PC-3 (cell line): ENCODE results near the gene MLLT3. TPM values are rescaled to one million over a fixed set of nuclear protein-coding genes. Genes with fewer than 3 reads are reported as not detected.

ENCODE experiments used
- ATAC-seq: fragments of 200-7000 bp; cut with Tn5 transposase; 2 replicates; pipeline ENCODE4 v1.9.1; 2020; ENCODE audit warnings: mild to moderate bottlenecking, moderate library complexity
- BruUV-seq: library from RNA; stranded (reverse); fragments of 400-500 nt; replicated peaks from 2 replicates; lab custom pipeline; 2021; lab: Mats Ljungman, UMichigan
- CTCF ChIA-PET: fragments of 300-600 bp; sonication (Branson Sonifier 250); formaldehyde crosslinking; loops from one replicate; lab custom pipeline; 2022; ENCODE audit warnings: antibody characterized with exemption; lab: Charles Lee
- POLR2A ChIA-PET: fragments of 300-600 bp; sonication (Branson Sonifier 250); formaldehyde crosslinking; loops from one replicate; lab custom pipeline; 2022; ENCODE audit warnings: antibody characterized with exemption; ENCODE audit not compliant: unreplicated experiment; lab: Charles Lee
- DNase-seq: peaks from one replicate; pipeline ENCODE4 v3.0.0-alpha.2; 2015
- H2AFZ ChIP-seq: fragments of 300-600 bp; sonication (generic); 2 replicates; pipeline ENCODE4 v1.6.0; 2016; ENCODE audit warnings: antibody characterized with exemption, low read length
- H3F3A ChIP-seq: fragments of 300-600 bp; sonication (generic); one replicate; pipeline ENCODE4 v1.6.0; 2017; ENCODE audit warnings: antibody characterized with exemption, low read length, control low read depth, mild to moderate bottlenecking; ENCODE audit not compliant: unreplicated experiment
- H3K27ac ChIP-seq: fragments of 300-600 bp; sonication (generic); 2 replicates; pipeline ENCODE4 v1.5.1; 2016; ENCODE audit warnings: mild to moderate bottlenecking, low read length
- H3K27me3 ChIP-seq: fragments of 300-600 bp; sonication (generic); 2 replicates; pipeline ENCODE4 v1.6.1; 2016; ENCODE audit warnings: low read length, mixed read lengths
- H3K36me3 ChIP-seq: fragments of 300-600 bp; sonication (generic); 2 replicates; pipeline ENCODE4 v1.6.1; 2016; ENCODE audit warnings: low read depth, mixed run types, low read length, mixed read lengths
- H3K4me1 ChIP-seq: fragments of 300-600 bp; sonication (generic); 2 replicates; pipeline ENCODE4 v1.5.1; 2016; ENCODE audit warnings: low read length; ENCODE audit not compliant: insufficient read depth
- H3K4me2 ChIP-seq: fragments of 300-600 bp; sonication (generic); 2 replicates; pipeline ENCODE4 v1.6.0; 2016; ENCODE audit warnings: low read length
- H3K4me3 ChIP-seq: fragments of 300-600 bp; sonication (generic); 2 replicates; pipeline ENCODE4 v1.5.1; 2016; ENCODE audit warnings: mild to moderate bottlenecking, low read length, mixed read lengths
- H3K79me2 ChIP-seq: fragments of 300-600 bp; sonication (generic); 2 replicates; pipeline ENCODE4 v1.6.1; 2017; ENCODE audit warnings: low read length, mixed read lengths
- H3K9ac ChIP-seq: fragments of 300-600 bp; sonication (generic); 2 replicates; pipeline ENCODE4 v1.6.0; 2016; ENCODE audit warnings: mild to moderate bottlenecking, low read length
- H3K9me2 ChIP-seq: fragments of 300-600 bp; sonication (generic); replicated peaks from 2 replicates; pipeline ENCODE4 v1.6.1; 2016; ENCODE audit warnings: mixed run types, low read length, mixed read lengths
- H3K9me3 ChIP-seq: fragments of 300-600 bp; sonication (generic); 2 replicates; pipeline ENCODE4 v1.6.1; 2016; ENCODE audit warnings: low read length, mixed read lengths
- H4K20me1 ChIP-seq: fragments of 300-600 bp; sonication (generic); 2 replicates; pipeline ENCODE4 v1.6.1; 2016; ENCODE audit warnings: low read length, mixed read lengths
- EZH2 ChIP-seq: fragments of 300-600 bp; sonication (generic); IDR thresholded peaks from one replicate; pipeline ENCODE4 v1.6.1; 2017; ENCODE audit warnings: antibody characterized with exemption, mild to moderate bottlenecking, low read length; ENCODE audit not compliant: unreplicated experiment
- EZH2phosphoT487 ChIP-seq: fragments of 300-600 bp; sonication (generic); IDR thresholded peaks from 2 replicates; pipeline ENCODE4 v1.6.1; 2018; ENCODE audit warnings: mild to moderate bottlenecking, antibody characterized with exemption, low read length, borderline replicate concordance
- intact Hi-C: fragments of 100-400 bp; cut with micrococcal nuclease; formaldehyde crosslinking; loops from 2 replicates; pipeline ENCODE4 v1.9.0; 2023
- total RNA-seq: library from RNA; depleted of rRNA; stranded (reverse); fragments of >200 nt; gene quantifications from 2 replicates; pipeline ENCODE4 v1.2.3, GENCODE V29; 2014
- TF ChIP-seq, protein P1 (sequence below): fragments of 300-600 bp; sonication (generic); conservative IDR thresholded peaks from 2 replicates; pipeline ENCODE4 v1.5.1; 2017; ENCODE audit warnings: antibody characterized with exemption, low read depth, mild to moderate bottlenecking, low read length

The MLLT3 gene
- total RNA-seq, 1 experiment from 2014 or later = 7.1 TPM

DNA sequence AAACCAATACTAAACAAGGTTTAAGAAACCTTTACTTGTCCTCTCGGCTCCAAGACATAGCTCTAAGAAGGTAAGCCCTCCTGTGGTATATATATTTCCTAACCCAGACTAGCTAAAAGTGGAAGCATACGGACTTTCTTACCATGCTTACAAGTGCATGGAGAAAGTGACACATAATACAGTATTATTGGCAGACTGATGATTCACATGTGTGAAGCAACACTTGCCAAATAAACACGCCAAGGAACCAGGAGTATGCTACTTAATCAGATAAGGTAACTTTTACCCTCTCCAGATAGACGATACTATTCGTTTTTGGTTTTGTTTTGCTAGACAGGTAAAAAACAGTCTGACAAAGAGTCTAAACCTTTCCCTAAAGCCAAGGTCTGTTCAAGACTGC, 264.1 kb downstream of the MLLT3 start:
- intact Hi-C loops = loop anchor here (1.0 to 10.0 kb wide), 5 partner anchors 194 to 747 kb away; no protein-coding TSS in a partner anchor
- BruUV-seq = no TSS peak
- no peaks in the 10 kb centered on the region for H3K9me2 ChIP-seq
- no peaks in the 10 kb centered on the region for H3K9me3 ChIP-seq
- H3K27ac ChIP-seq = peak overlapping the region; percentile 5; the same call in 1 of the 2 replicates
- ChIA-PET CTCF (no interaction called here), POLR2A (interaction anchor here (0.6 kb wide), 1 partner anchor 184 kb away, joined by 6 read pairs; no protein-coding TSS in a partner anchor)
- ATAC-seq (peak; percentile 76), DNase-seq (peak; percentile 83)
- no peaks in the 10 kb centered on the region for H3F3A ChIP-seq
- peaks cover 21% of the 10 kb centered on the region for H3K4me1 ChIP-seq
- no peaks in the 10 kb centered on the region for H3K36me3 ChIP-seq
- no peak overlapping the region for H3K9ac ChIP-seq
- no peak for TF ChIP-seq EZH2
- TF ChIP-seq, protein P1, sequence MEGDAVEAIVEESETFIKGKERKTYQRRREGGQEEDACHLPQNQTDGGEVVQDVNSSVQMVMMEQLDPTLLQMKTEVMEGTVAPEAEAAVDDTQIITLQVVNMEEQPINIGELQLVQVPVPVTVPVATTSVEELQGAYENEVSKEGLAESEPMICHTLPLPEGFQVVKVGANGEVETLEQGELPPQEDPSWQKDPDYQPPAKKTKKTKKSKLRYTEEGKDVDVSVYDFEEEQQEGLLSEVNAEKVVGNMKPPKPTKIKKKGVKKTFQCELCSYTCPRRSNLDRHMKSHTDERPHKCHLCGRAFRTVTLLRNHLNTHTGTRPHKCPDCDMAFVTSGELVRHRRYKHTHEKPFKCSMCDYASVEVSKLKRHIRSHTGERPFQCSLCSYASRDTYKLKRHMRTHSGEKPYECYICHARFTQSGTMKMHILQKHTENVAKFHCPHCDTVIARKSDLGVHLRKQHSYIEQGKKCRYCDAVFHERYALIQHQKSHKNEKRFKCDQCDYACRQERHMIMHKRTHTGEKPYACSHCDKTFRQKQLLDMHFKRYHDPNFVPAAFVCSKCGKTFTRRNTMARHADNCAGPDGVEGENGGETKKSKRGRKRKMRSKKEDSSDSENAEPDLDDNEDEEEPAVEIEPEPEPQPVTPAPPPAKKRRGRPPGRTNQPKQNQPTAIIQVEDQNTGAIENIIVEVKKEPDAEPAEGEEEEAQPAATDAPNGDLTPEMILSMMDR = no peak
- TF ChIP-seq EZH2phosphoT487 = no peak
- no peaks in the 10 kb centered on the region for H4K20me1 ChIP-seq
- H3K27me3 ChIP-seq = no peaks in the 10 kb centered on the region
- no peak overlapping the region for H2AFZ ChIP-seq
- H3K4me2 ChIP-seq = peak overlapping the region; percentile 67
- no peaks in the 10 kb centered on the region for H3K79me2 ChIP-seq
- peak overlapping the region; percentile 21 for H3K4me3 ChIP-seq

DNA sequence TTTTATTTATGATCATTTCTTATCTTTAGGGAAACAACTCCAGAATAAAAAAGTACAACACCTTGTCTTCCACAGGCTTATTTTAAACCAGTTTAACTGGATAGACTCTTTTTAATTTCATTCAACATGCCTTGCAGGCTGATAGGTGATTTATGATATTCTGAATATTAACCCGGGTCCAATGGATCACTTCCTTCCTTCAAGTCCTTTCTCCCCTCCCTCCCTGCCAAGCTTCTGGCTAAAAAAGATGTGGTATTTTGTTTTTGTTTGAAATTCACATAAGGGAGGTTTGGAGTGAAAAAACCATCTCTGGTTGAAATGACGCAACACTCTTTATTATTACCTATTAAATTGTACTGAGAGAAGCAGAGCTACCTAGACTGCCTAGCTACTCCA, 265.3 kb downstream of the MLLT3 start:
- Histone ChIP-seq H3K9me3 (no peaks in the 10 kb centered on the region), H3F3A (no peaks in the 10 kb centered on the region), H3K27me3 (no peaks in the 10 kb centered on the region), H4K20me1 (no peaks in the 10 kb centered on the region), H2AFZ (no peak overlapping the region), H3K36me3 (no peaks in the 10 kb centered on the region), H3K79me2 (no peaks in the 10 kb centered on the region), H3K4me2 (peak overlapping the region; percentile 68), H3K4me3 (no peak overlapping the region), H3K9me2 (no peaks in the 10 kb centered on the region), H3K27ac (no peak overlapping the region), H3K9ac (no peak overlapping the region), H3K4me1 (peaks cover 21% of the 10 kb centered on the region)
- no peak for ATAC-seq
- TF ChIP-seq, protein P1 = no peak
- TF ChIP-seq EZH2 (no peak), EZH2phosphoT487 (no peak)
- ChIA-PET CTCF (no interaction called here), POLR2A (no interaction called here)
- intact Hi-C loops = loop anchor here (2.0 to 10.0 kb wide), 5 partner anchors 122 to 748 kb away; no protein-coding TSS in a partner anchor
- no TSS peak for BruUV-seq
- peak; percentile 22 for DNase-seq

DNA sequence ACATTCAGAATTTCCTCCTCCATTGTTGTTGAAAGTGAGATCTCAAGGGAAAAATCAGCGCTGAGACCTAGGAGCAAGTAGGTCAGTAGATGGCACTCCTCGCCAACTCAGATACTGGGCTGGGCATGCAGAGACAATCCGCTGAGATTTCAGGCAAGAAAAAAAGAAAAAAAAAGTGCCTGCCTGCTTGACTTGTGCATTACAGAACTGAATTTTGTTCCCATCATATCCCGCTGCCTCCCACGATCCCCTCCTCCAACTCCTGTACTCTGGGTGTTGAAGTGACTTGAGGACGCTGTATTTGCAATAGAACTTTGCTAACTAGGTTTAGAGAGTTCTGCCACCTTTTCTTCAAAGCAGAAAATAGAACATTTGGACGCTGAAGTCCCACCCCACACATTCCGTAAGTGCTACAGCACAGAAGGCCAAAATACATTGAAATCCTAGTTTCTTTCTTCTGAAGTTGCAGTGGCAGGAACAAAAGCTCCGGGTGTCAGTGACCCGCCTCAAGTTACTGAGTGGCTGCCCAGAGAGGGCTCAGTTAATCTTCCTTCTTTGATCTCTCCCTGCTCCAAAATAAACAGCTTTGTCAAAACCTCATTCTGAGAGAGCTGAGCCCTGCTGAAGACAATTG, 265.8 kb downstream of the MLLT3 start:
- Histone ChIP-seq H2AFZ (peak overlapping the region; percentile 65), H3K4me3 (peak overlapping the region; percentile 43; the same call in 1 of the 2 replicates), H3K9me3 (no peaks in the 10 kb centered on the region), H3K9ac (no peak overlapping the region), H3K79me2 (no peaks in the 10 kb centered on the region), H3K27me3 (no peaks in the 10 kb centered on the region), H3K36me3 (no peaks in the 10 kb centered on the region), H3K4me1 (peaks cover 21% of the 10 kb centered on the region), H4K20me1 (no peaks in the 10 kb centered on the region), H3F3A (no peaks in the 10 kb centered on the region), H3K4me2 (peak overlapping the region; percentile 68), H3K27ac (no peak overlapping the region), H3K9me2 (no peaks in the 10 kb centered on the region)
- ChIA-PET POLR2A (no interaction called here), CTCF (no interaction called here)
- no TSS peak for BruUV-seq
- no peak for TF ChIP-seq EZH2phosphoT487
- TF ChIP-seq, protein P1 = peak; percentile 82
- DNase-seq (peak; percentile 75), ATAC-seq (peak; percentile 89)
- intact Hi-C loops = loop anchor here (1.0 to 10.0 kb wide), 8 partner anchors 51 to 748 kb away; no protein-coding TSS in a partner anchor
